GM21390 (cell line): ENCODE data around the gene GLI2.

Experiments
- ATAC-seq: cut with Tn5 transposase; IDR thresholded peaks from one replicate; pipeline ENCODE4 v1.9.1; 2021; ENCODE audit not compliant: unreplicated experiment

GLI2 gene

DNA sequence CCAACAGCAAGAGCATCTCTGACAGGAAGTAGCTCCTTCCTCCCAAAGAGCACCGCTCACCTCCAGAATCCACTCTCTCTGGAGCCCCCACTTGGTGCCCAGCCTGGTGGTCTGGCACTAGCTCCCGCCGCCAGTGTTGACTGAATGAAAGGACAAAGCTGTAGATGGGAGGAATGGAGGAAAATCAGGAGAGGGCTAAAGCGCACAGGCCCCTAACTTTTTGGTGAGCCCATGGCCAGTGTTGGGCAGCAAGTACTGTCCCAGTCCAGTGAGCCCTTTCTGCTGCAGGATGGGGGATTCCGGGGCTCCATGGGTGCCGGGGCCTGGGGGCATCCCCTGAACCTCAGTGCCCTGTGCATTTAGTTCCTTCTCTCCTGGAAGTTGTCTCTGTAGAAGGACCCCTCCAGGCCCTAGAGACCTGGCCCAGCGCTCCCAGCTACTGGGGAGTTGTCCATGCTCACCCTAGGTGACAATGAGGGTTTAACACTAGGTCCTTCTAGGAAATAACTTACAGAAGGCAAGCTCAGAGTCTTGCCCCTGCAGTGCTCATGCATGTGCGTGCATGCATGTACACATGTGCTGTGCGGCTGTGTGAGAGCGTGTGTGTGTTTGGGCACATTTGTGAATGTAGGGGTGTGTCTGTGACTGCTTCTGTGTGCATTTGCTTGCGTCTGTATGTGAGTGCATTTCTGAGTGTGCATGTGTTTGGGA lies 33.6 kb downstream of the GLI2 start:
- no peak for ATAC-seq

DNA sequence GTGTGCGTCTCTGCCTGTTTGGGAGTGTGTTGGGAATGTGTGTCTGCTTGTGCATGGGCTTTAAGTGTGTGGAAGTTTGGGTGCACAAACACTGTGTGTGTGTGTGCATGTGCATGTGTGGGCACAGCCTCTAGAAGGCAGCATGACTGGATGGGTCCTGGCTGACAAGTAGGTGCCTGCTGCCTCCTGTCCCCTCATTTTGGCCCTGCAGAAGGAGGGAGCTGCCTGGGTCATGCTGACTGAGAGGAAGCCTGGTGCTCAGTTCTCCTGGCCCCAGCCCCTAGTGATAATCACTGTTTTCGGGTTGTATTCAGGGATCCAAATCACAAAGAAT lies 34.1 kb downstream of the GLI2 start:
- ATAC-seq = no peak

DNA sequence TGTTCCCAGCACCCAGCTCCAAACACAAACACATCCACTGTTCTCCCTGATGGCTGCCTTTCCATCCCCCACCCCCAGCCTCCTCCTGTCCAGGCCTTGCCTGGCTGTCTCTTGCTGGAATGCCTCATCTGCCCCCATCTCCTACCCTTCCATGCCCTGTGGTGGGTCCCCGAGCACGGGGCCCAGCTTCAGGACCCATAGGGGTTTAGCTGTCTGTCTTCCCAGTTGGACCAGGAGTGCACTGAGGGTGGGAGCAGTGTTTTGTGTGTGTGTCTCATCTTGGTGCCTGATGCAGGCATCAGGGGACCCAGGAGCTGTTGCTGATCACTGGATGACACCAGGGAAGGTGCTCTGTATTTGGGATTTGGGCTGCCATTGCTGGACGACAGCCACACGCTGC lies 34.5 kb downstream of the GLI2 start:
- no peak for ATAC-seq

DNA sequence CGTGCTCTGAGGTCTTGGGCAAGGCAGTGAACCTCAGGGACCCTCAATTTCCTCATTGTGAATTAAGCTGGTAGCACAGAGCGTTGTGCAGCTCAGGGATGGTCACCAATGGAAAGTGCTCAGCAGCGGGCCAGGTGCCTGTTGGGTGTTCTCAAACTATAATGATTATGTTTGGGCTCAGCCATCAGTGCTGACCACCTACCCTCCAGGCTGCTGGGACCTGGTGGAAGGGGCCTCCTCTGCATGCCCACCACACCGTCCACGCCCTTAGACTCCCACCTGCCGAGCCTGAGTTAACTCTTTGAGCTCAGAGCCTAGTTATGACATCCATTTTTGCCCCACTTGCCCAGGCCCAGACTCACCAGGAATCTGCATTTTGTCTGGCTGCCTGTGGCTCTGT lies 35.0 kb downstream of the GLI2 start:
- no peak for ATAC-seq

DNA sequence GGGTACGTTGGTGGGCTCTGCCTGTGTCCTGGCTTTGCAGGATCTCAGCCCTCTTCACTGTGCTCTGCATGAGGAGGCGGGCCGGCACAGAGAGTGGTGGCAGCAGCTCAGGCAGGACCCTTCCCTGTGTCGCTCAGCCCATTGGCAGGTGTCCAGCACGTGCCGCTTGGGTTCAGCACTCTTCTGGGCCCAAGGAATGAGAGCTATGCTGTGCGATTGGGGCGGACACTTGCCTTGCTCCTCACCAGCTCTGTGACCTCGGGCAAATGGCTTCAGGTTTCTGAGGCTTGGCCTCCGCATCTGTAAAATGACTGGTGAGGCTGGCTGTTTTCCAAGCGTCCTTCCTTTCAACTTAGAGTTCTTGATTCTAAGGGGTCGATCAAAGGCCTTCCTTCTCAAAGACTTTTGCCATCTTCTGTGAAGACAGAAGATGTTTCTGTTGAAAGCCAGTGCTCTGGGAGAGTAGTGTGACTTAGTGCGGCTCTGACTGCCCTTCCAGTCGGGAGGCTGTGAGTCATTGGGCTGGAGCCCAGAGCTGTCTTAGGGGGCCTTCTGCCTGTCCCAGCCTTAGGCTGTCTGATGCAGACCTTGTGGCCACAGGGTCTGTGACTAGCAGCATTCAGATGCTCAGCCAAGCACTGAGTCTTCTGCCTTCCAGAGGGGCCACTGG lies 35.6 kb downstream of the GLI2 start:
- ATAC-seq = no peak

DNA sequence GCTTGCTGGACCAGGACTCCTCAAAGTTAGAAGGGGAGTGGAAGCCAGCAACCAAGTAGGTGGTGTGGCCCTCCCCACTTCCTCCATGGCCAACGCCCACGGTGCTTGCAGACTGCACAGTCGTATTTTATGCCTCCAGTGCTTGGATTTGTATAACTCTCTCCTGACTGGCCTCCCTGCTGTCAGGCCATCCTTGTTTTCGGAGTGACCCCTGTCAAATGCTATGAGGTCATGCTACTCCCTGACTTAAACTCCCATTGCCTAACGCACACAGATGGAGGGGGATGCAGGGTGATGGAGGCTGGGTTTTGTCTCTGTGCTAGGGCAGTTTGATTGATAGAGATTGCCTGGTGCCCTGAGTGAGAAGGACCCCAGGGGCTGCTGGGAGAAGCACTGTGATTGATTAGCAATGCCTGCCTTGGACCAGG lies 36.1 kb downstream of the GLI2 start:
- ATAC-seq = no peak

DNA sequence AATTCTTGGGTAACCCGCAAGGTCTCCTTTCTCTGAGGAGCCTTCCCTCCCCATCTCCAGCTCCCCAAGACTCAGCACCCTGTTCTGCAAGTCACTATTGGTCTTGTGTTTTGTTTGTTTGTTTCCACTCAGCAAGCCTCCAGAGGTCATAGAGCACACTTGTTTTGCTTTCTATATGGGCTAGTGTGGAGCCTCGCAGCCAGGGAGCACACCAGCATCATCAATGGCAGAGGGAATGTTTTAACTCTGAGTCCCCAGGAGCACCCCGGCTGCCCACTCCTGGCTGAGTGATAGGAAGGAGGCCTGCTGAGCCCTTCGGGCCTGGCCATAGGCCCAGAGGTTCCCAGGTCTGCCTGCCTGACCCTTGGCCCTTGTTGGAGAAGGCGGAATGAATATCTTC lies 36.6 kb downstream of the GLI2 start:
- ATAC-seq = no peak

DNA sequence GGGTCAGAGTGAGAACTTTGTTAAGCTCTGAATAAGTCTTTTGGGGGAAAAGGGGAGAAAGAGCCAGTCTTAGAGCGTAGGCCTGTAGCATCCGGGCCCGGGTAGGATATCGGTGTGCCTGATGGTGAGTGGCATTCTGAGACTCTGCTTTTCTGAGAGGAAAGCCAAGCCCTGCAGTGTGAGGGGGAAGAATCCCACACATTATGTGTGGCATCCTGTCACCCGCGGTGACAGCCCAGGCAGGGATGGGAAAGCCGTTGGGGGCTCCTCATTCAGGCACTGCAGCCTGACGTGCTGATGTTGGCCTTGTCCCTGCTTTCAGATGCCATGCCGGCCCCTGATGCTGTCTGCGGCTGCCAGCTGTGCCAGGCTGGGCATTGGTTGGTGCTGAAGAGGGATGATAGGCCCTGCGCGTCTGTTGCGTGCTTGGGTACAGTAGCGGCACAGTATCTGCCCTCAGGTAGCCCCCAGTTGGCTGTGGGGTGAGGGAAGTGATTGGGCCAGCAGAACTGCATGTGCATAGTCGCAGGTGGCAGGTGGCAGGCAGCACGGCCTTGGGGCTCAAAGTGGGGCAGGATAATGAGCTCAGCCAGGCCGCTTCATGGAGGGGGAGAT lies 37.6 kb downstream of the GLI2 start:
- no peak for ATAC-seq

DNA sequence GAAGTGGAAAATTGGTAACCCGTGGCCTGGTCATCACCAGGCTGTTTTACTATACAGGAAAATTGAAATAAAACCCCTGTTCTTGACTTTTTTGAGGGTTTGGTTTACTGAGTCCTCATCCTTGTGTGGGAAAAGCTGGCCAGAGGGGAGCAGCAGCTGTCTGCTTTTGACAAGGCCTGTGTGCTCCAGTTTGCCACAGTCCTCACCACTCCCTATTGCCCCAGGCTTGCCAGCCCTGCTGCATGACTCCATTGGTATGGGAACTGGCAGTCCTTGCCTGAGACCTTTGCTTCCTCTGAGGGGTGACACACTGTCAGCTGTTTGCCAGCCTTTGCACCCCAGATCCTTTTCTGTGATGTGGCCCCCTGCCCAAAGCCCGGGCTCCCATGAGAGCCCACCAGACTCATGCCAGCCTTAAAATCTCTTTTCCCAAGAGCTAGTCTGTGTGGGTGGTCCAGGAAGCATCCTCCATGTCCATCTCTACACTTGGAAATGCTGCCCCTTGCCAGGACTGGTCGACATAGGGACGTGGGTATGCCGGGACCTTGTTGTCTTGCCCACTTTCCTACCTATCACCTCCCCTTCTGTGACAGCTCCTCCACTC lies 39.0 kb downstream of the GLI2 start:
- no peak for ATAC-seq

DNA sequence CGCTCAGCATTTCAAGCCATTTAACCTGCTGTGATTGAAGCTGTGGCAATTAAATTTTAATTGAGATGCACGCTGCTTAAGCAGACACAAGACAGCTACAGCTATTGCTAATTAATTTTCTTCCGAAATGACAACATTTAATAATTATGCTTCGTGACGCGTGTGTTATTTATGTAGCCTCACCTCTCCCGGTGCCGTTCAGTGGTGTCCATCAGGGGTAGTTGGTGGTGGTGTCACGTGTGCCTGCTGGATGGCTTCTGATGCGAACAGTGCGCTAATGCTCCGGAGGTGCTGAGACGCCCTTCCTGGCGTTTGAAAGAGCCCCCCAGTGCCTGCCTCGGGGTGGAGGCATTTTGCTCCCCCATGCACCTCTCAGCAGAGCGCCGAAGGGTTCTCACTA lies 39.5 kb downstream of the GLI2 start:
- ATAC-seq = no peak

DNA sequence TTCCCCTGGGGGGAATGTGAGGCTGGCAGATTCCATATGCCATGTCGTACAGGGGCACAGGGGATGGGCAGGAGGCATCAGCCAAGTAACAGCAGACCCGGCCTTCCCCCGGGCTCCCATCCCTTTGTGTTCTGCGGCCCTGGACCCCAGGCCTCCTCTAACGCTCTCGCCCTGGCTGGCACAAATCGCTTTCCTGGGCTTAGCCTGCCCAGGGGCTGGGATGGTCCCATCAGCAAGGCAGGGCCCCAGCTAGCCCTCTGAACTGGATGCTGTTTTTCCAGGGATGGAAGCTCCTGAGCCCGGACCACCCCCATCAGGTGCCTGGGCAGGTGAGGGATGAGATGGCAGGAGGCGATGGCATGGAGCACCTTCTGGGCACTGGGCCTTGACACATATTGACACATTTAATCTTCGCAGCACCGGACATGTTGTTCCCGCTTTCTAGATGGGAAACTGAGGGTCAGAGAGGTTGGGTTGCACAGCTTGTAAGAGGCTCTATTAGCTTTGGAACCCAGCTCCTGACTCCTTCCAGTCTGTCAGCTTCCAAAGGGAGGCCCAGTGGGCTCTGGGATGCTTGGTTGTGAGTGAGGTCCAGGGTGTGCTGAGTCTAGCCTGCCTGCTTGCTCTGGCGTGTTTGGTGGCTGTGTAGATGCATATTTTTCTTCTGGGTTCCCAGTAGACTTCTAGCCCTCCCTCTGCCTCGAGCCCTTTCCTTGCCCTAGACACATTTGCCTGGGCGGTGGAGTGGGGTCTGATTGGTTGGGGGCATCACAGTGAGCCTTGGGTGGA lies 40.3 kb downstream of the GLI2 start:
- ATAC-seq = no peak

DNA sequence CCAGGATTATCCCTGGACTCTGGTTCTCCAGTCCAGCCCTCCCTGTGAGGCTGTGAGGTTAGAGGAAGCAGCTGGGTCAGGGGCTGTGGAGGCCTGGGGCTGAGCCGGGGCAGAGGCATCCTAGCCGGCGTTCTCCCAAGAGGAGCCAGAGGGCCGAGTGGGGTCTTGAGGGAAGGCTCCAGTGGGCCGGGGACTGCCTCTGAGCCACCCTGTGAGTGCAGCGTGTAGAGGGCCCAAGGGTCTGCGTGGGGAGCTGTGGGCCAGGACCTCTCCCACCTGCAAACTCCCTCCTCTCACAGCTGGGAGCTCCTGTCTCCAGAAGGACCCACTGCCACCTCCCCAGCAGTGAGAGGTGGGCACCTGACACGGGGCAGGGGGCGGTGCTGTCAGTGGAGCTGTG lies 41.0 kb downstream of the GLI2 start:
- no peak for ATAC-seq

DNA sequence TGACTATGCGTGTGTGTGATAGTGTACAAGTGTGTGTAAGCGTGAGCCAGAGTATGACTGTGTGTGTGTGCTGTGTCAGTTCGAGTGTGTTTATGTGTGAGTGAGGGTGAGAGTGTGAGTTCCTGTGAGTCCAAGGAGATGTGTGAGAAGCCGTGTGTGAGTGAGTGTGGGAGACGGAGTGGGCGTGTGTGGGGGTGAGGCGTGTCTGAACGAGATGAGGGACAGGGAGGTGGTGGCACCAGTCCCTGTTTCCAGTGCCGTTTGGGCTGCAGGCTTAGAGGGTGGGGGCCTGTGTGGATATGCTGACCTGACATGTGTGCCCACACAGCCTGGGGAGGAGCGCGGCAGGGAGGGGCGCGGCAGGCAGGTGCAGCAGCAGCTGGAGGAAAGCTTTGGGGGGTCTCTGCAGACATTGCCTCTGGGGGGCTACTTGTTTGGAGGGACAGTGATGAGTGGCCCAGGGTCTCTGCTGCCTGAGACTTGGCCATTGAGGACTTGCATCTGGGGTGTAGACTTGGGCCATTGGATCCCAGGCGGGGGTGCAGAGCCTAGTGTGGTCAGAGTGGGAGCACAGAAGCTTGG lies 41.6 kb downstream of the GLI2 start:
- no peak for ATAC-seq

DNA sequence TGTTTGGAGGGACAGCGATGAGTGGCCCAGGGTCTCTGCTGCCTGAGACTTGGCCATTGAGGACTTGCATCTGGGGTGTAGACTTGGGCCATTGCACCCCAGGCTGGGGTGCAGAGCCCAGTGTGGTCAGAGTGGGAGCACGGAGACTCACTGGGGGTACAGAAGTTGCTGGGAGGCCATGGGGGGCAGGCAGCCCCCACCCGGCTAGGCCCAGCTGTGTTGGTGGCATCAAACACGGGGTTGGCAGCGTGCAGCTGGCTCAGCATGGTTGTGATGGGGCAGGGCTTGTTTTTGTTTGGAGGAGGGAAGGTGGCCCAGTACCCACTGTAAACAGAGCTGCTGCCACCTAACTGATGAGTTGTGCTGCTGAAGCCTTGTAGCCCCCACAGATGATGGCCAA lies 42.1 kb downstream of the GLI2 start:
- ATAC-seq = no peak

DNA sequence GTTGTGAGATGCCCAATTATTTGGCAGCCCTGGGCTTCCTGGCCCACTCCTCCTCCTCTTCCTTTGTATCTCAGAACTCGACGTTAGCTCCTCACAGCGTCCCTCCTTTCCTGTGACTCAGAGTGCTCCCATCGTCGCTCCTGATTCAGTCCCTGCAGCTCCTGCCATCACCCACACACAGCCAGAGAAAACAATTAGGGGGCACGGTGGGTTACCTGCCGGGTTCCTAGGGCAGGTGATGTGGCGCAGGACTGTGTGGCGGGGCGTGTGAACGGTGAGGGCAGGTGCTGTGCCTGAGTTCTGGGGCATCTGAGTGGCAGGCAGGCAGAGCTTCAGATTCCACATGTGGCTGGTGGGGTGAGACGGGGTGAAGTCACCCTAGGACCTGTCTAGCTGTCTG lies 42.6 kb downstream of the GLI2 start:
- no peak for ATAC-seq

DNA sequence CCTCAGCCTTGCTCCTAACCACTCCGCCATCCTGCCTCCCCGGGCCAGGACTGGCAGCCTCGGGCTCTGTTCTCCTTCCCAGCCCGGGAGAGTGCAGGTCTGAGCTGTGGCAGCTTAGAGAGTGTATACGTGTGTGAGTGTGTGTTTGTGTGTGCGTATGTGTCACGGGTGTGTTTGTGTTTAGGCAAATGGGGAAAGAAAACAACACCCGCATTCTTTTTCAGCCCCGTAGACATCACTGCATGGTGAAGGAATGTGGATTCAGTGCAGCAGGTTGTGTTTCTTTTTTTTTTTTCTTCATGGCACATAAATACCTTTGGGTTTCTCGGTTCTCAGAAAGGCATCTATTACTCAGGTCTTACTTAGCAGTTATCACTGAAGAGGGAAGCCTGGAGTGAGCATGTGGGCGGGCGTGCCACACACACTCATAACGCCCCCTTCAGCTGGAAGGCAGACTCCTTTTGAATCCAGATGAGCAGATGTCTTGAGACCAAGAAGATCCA lies 44.2 kb downstream of the GLI2 start:
- no peak for ATAC-seq

DNA sequence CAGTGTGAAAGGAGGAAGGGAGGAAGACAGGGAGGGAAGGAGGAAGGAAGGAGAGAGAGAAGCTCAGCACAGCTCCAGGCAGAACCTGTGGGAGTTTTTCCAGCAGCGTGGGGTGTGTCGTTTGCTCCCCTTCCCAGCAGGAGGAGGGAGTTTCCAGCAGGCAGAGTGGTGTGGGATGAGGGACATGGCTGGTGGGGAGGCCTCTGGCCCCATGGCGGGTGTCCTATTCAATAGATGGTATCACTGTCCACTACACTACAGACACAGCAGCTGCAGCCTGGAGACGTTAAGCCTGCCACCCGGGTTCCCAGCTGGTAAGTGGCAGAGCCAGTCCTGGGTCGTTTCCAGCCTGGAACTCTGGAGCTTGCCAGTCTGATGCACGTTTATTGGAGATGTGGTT lies 44.7 kb downstream of the GLI2 start:
- ATAC-seq = no peak

DNA sequence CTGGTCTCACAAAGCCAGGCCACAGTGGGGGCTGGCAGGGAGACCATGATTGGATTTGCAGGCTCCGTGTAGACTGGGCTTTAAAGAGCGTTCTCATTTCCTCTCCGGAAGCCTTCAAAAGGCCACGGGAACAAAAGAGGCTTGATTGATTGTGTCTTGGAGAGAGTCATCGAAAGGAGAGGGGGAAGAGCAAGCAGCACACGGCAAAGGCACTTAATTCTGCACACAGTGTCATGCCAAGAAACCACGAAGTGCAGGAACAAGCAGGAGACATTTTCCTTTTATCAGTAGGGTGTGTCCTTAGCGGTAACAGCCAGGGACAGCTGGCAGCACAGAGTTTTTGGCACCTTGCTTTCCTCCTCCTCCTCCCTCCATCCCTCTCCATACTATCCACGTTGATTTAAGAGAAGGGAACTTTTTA lies 47.7 kb downstream of the GLI2 start:
- ATAC-seq = no peak

DNA sequence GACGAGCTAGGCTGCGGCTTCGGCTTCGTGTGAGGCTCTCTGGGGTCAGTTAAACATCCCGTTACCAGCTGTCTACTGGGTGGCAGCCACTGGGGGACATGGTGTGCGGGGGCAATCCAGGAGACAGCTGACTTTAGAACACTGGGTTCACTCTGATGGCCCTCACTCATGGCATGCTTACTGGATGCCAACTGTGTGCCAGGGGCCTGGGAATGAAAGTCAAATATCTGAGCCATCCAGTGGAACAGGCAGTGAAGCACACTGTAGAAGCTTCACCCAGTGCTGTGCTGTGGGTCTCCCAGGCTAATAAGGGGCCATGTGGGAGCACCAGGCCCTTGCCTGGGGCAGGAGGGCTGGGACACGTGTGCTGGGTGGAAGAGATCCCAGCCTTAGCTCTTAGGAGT lies 48.3 kb downstream of the GLI2 start:
- no peak for ATAC-seq
